Mucosa of gallbladder (tissue), 1 donor: ENCODE measurements around the gene C17orf67. TPM values are rescaled to one million over a fixed set of nuclear protein-coding genes. Genes with fewer than 3 reads are reported as not detected.
A peak's percentile ranks its signal among the peaks of the same experiment; 100 is the strongest.
"Not testable (repeated sequence)": the region's sequence is repeated elsewhere in the genome, so short reads cannot be mapped to it uniquely, and the experiment has no call there.

Source experiments
- DNase-seq: peaks from one replicate; pipeline ENCODE4 v3.0.0-alpha.2; 2020; ENCODE audit warnings: low spot score
- total RNA-seq: library from RNA; stranded (reverse); gene quantifications from one replicate; pipeline ENCODE4 v1.2.1, GENCODE V29; 2021
- donor health status: DM: no; HTN: no; CAD: no.

The C17orf67 gene
- total RNA-seq, 1 donor from 2014 or later: 5.1 TPM

- DNase-seq: no peak
Observed at GRCh38 chr17:56773124-56773523, 60.6 kb downstream of the C17orf67 start.

DNA sequence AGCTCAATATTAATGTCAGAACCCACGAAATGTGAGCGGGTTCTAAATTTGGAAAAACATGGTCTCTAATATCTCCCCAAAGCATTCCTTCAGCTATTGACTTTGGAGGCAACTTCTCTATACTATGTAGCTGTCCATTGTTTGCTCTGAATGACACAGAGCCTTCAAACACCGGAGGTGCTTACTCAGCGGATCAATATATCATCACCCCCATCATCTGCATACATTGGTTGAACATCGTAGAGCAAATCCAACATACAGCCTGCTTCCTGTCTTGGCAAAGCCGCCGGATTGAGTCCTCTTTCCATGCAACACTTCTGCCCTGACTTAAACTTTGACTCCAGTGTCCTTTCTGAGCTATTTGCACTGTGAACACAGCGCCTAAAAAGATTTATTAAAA, 61.3 kb downstream of the C17orf67 start:
- peak; percentile 14 for DNase-seq

- DNase-seq: no peak
Observed at GRCh38 chr17:56771975-56772374, 61.7 kb downstream of the C17orf67 start.

GRCh38 chr17:56771563-56771962, 62.2 kb downstream of the C17orf67 start:
- no peak for DNase-seq

DNA sequence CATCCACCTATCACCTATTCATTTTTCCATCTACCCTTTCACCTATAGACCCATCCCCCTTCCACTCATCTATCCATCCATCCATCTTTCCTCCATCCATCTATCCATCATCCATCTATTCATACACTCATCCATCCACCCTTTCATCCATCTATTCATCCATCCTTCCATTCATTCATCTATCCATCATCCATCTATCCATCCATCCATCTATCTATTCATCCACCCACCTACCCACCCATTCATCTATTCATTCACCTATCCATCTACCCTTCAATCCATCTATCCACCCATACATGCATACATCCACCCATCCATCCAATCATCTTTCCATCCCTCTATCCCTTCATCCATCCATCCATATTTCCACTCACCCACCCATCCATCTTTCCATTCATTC, 63.3 kb downstream of the C17orf67 start:
- DNase-seq: no peak

- no peak for DNase-seq
Observed at GRCh38 chr17:56765449-56765848, 68.3 kb downstream of the C17orf67 start.

DNA sequence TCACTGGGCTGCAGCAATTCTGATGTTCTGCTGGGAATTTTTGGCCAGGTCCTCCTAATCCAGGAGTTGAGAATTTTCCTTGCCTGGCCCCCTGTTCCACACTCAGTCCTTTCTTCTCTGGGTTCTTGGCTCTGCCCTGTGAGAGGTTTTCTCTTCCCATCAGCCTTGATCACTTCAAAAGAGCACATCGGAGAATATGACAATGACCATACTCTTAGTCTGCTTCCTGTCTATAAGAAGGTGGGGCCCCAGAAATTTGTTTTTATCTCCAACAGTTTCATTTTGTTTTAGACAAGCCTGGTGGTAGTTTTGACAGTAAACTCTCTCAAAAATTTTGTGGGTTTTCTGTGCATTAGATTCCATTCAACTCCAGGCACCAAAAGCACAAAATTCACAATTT, 70.7 kb downstream of the C17orf67 start:
- DNase-seq: no peak

DNA sequence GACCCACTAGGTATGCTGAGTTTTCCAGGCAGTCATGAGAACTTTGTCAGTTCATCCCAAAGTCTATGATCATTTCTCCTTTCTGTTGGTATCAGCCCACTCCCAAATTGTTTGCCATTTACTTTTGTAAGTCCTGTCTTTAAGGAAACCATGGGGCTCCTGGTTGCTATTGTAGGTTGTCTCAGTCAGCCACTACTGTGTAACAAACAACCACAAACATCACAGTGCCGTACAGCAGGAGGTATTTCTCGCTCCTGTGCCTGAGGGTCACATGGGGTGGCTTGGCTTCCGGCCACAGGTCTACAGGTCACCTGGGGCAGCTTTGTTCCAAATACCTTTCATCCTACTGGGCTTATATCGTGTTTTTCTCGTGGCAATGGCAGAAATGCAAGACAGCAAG, 71.6 kb downstream of the C17orf67 start:
- DNase-seq: no peak

- no peak for DNase-seq
Observed at GRCh38 chr17:56761387-56761786, 72.3 kb downstream of the C17orf67 start.

DNA sequence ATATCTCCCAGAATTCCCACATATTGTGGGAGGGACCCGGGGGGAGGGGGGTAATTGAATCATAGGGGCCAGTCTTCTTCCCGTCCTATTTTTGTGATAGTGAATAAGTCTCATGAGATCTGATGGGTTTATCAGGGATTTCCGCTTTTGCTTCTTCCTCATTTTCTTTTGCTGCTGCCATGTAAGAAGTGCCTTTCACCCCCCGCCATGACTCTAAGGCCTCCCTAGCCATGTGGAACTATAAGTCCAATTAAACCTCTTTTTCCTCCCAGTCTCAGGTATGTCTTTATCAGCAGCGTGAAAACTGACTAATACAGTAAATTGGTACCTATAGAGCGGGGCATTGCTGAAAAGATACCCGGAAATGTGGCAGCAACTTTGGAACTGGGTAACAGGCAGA, 76.1 kb downstream of the C17orf67 start:
- not testable (repeated sequence) for DNase-seq

DNA sequence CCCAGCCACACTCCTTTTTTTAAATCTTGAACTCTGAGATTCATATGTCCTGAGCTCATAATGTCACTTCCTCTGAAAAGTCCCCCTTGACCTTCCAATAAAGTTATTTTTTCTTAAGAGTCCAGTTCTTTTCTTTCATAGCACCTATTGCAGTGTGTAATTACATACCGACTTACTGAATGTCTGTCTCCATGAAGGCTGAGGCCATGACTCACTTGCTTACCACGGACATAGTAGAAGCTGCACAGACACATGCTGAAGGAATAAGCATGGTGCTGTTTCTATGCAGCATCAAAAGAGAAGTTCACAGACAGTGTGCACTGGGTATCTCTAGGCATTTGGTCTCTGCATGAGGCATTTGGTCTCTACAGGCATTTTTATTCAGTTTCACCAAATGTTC, 77.2 kb downstream of the C17orf67 start:
- DNase-seq: no peak

- DNase-seq: no peak
Observed at GRCh38 chr17:56755310-56755709, 78.4 kb downstream of the C17orf67 start.

GRCh38 chr17:56754523-56755208, 79.1 kb downstream of the C17orf67 start:
- no peak for DNase-seq

GRCh38 chr17:56752263-56752836, 81.4 kb downstream of the C17orf67 start:
- DNase-seq: no peak

DNA sequence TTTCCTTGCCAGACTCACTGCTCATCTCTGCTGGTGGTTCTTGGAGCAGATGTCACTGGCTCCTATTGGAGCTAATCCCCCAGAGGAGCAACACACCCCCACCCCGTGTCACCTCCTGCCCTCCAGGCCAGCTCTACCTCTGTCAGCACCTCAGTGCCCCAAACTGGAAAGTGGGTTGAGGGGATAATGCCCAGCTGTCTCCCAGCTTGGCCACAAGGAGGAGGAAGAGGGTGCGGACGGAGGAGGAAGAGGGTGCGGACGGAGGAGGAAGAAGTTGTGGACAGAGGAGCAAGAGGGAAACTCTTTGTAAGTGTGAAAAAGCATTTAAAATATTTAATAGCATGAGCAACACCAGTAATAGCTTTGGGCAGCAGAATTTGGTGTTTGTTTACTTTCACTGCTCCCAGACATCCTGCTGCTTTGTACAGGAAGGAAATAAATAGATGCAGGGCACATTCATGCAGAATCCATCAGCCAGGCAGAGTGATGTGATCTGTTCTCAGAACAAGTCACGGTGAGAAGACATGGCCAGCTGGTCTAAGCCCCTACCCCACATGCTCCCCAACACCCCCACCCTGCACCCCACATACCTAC, 82.5 kb downstream of the C17orf67 start:
- no peak for DNase-seq

GRCh38 chr17:56744721-56745120, 89.0 kb downstream of the C17orf67 start:
- DNase-seq: no peak

DNA sequence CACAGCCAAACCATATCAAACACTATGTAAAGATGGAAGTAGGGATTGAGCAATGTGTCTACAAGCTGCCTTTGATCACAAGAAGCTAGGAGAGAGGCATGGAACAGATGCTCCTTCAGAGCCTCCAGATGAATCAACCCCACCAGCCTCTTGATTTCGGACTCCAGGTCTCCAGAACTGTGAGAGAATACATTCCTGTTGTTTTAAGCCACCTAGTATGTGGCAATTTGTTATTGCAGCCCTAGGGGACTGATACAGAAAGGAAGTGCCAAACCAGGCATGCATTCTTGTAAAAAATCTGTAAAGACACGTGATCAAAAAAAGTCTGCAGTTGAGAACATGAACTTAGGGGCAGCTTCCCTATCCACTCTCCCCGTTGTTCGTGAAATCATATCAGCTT, 91.1 kb downstream of the C17orf67 start:
- no peak for DNase-seq

Other genes starting within 250 kb of the C17orf67 start
- 0.20 TPM for gene NOG, start 240.2 kb downstream of the C17orf67 start, total RNA-seq
- gene DGKE, start 231 bp upstream of the C17orf67 start, total RNA-seq: 23.0 TPM
- 94.4 TPM for gene TRIM25, start 80.1 kb upstream of the C17orf67 start, total RNA-seq
- 12.5 TPM for gene COIL, start 127.1 kb upstream of the C17orf67 start, total RNA-seq
- 77.0 TPM for gene SCPEP1, start 144.2 kb upstream of the C17orf67 start, total RNA-seq